ENCODE data around the gene RSAD1.

GRCh38 chr17:50505591-50506130 lies 27.0 kb downstream of the RSAD1 start:
- TF ChIP-seq RAD21 (IDR thresholded peaks at IDR 0.05; ENCODE audit: low read length): no peak
- no peak for TF ChIP-seq CTCF (IDR thresholded peaks at IDR 0.05)
- TF ChIP-seq POLR2AphosphoS5 (IDR thresholded peaks at IDR 0.05; ENCODE audit: low read depth, low read length): no peak
- no peak for TF ChIP-seq JUND (IDR thresholded peaks at IDR 0.05)

Data from SK-N-SH (cell line).